H9 (cell line): ENCODE results near the gene RASGRP3. TPM values are rescaled to one million over a fixed set of nuclear protein-coding genes. Genes with fewer than 3 reads are reported as not detected.

Experiments used
- DNase-seq: peaks from one replicate; pipeline ENCODE4 v3.0.0-alpha.2; 2017
- H2AFZ ChIP-seq: one replicate; pipeline ENCODE4 v1.6.1; 2013; ENCODE audit warnings: mild to moderate bottlenecking, low read length, control low read depth, moderate library complexity
- H2AK5ac ChIP-seq: 2 replicates; pipeline ENCODE4 v1.6.1; 2013; ENCODE audit warnings: low read length, control low read depth, mixed read lengths; ENCODE audit not compliant: insufficient read length
- H2BK120ac ChIP-seq: one replicate; pipeline ENCODE4 v1.6.1; 2013; ENCODE audit warnings: low read depth, mild to moderate bottlenecking, low read length, control low read depth, inconsistent platforms; ENCODE audit not compliant: poor library complexity, severe bottlenecking
- H2BK12ac ChIP-seq: 2 replicates; pipeline ENCODE4 v1.6.1; 2013; ENCODE audit warnings: low read length, control low read depth, mixed read lengths, low read depth; ENCODE audit not compliant: insufficient read length
- H2BK15ac ChIP-seq: 2 replicates; pipeline ENCODE4 v1.6.1; 2013; ENCODE audit warnings: low read depth, low read length, control low read depth
- H2BK20ac ChIP-seq: one replicate; pipeline ENCODE4 v1.6.1; 2013; ENCODE audit warnings: low read depth, mild to moderate bottlenecking, low read length, control low read depth, inconsistent platforms; ENCODE audit not compliant: poor library complexity, severe bottlenecking
- H2BK5ac ChIP-seq: 2 replicates; pipeline ENCODE4 v1.6.1; 2013; ENCODE audit warnings: low read length, control low read depth, mixed read lengths; ENCODE audit not compliant: insufficient read length
- H3K14ac ChIP-seq: 2 replicates; pipeline ENCODE4 v1.6.1; 2013; ENCODE audit warnings: low read length, control low read depth; ENCODE audit not compliant: insufficient read depth
- H3K18ac ChIP-seq: 2 replicates; pipeline ENCODE4 v1.6.1; 2013; ENCODE audit warnings: low read depth, mild to moderate bottlenecking, mixed read lengths, low read length, control low read depth; ENCODE audit not compliant: insufficient read length
- H3K23ac ChIP-seq: 2 replicates; pipeline ENCODE4 v1.6.1; 2013; ENCODE audit warnings: low read length, control low read depth, mixed read lengths, low read depth; ENCODE audit not compliant: insufficient read length
- H3K23me2 ChIP-seq: 2 replicates; pipeline ENCODE4 v1.6.1; 2013; ENCODE audit warnings: low read depth, mild to moderate bottlenecking, mixed read lengths, low read length, control low read depth; ENCODE audit not compliant: insufficient read length, poor library complexity, severe bottlenecking
- H3K27ac ChIP-seq: 2 replicates; pipeline ENCODE4 v1.5.1; 2013; ENCODE audit warnings: low read length, control low read depth, mixed read lengths, low read depth; ENCODE audit not compliant: insufficient read length
- H3K27me3 ChIP-seq: 2 replicates; pipeline ENCODE4 v1.6.1; 2013; ENCODE audit warnings: low read length, control low read depth, inconsistent platforms; ENCODE audit not compliant: insufficient read depth
- H3K4ac ChIP-seq: 2 replicates; pipeline ENCODE4 v1.6.1; 2013; ENCODE audit warnings: low read depth, mild to moderate bottlenecking, control low read depth, inconsistent platforms, low read length, moderate library complexity
- H3K4me1 ChIP-seq: 2 replicates; pipeline ENCODE4 v1.6.1; 2013; ENCODE audit warnings: low read length, control low read depth, inconsistent platforms; ENCODE audit not compliant: insufficient read depth
- H3K4me2 ChIP-seq: 2 replicates; pipeline ENCODE4 v1.6.1; 2013; ENCODE audit warnings: low read length, control low read depth, mixed read lengths; ENCODE audit not compliant: insufficient read length, insufficient read depth
- H3K56ac ChIP-seq: 2 replicates; pipeline ENCODE4 v1.6.1; 2013; ENCODE audit warnings: low read depth, mild to moderate bottlenecking, mixed read lengths, low read length, control low read depth; ENCODE audit not compliant: insufficient read length
- H3K79me1 ChIP-seq: 2 replicates; pipeline ENCODE4 v1.6.1; 2013; ENCODE audit warnings: low read depth, mild to moderate bottlenecking, moderate library complexity, low read length, control low read depth, inconsistent platforms; ENCODE audit not compliant: insufficient read depth, poor library complexity, severe bottlenecking
- H3K79me2 ChIP-seq: 2 replicates; pipeline ENCODE4 v1.6.1; 2013; ENCODE audit warnings: low read length, control low read depth, inconsistent platforms; ENCODE audit not compliant: insufficient read depth
- H3K9ac ChIP-seq: 2 replicates; pipeline ENCODE4 v1.6.1; 2013; ENCODE audit warnings: low read length, control low read depth, mixed read lengths; ENCODE audit not compliant: insufficient read length; ENCODE audit errors: extremely low read depth
- H3K9me3 ChIP-seq: one replicate; pipeline ENCODE4 v1.6.1; 2013; ENCODE audit warnings: low read depth, low read length, inconsistent platforms; ENCODE audit not compliant: control insufficient read depth
- H3T11ph ChIP-seq: one replicate; pipeline ENCODE4 v1.6.1; 2013; ENCODE audit warnings: mild to moderate bottlenecking, low read length, control low read depth, inconsistent platforms
- H4K20me1 ChIP-seq: one replicate; pipeline ENCODE4 v1.6.1; 2013; ENCODE audit not compliant: control insufficient read depth, insufficient read length, insufficient read depth
- H4K5ac ChIP-seq: 2 replicates; pipeline ENCODE4 v1.6.1; 2013; ENCODE audit warnings: low read depth, mild to moderate bottlenecking, mixed read lengths, low read length, control low read depth; ENCODE audit not compliant: insufficient read length
- H4K8ac ChIP-seq: replicated peaks from 2 replicates; pipeline ENCODE4 v1.6.1; 2013; ENCODE audit warnings: low read length, control low read depth, mixed read lengths, low read depth; ENCODE audit not compliant: insufficient read length
- H4K91ac ChIP-seq: 2 replicates; pipeline ENCODE4 v1.6.1; 2013; ENCODE audit warnings: low read depth, mild to moderate bottlenecking, moderate library complexity, mixed read lengths, low read length, control low read depth; ENCODE audit not compliant: insufficient read length
- H3K27ac Mint-ChIP-seq, 3 experiments: 2 replicates in 2 of 3; 3 replicates in 1 of 3; pipeline ENCODE4 v1.8.0; 2020 to 2021; ENCODE audit warnings: mixed read lengths in 3 of 3, mild to moderate bottlenecking in 1 of 3, moderate library complexity in 1 of 3
- H3K27me3 Mint-ChIP-seq: 2 replicates; pipeline ENCODE4 v1.8.0; 2021; ENCODE audit warnings: low read depth, mild to moderate bottlenecking, moderate library complexity, mixed read lengths
- H3K36me3 Mint-ChIP-seq, 3 experiments: 2 replicates in 2 of 3; 3 replicates in 1 of 3; pipeline ENCODE4 v1.8.0; 2020 to 2021; ENCODE audit warnings: low read depth in 3 of 3, mixed read lengths in 3 of 3; ENCODE audit not compliant: insufficient read depth in 1 of 3
- H3K4me1 Mint-ChIP-seq, 2 experiments: 2 replicates each; pipeline ENCODE4 v1.8.0; 2020; ENCODE audit warnings: mixed read lengths in 2 of 2
- H3K4me3 Mint-ChIP-seq, 2 experiments: 2 replicates in 1 of 2; 3 replicates in 1 of 2; pipeline ENCODE4 v1.8.0; 2020 to 2021; ENCODE audit warnings: mild to moderate bottlenecking in 2 of 2, mixed read lengths in 2 of 2, moderate library complexity in 1 of 2
- H3K9me3 Mint-ChIP-seq, 2 experiments: 2 replicates in 1 of 2; 3 replicates in 1 of 2; pipeline ENCODE4 v1.8.0; 2020; ENCODE audit warnings: mild to moderate bottlenecking in 2 of 2, mixed read lengths in 2 of 2, moderate library complexity in 1 of 2
- WGBS: extraction: QIAGEN DNeasy Blood & Tissue Kit; methylation state at CpG from one replicate; pipeline ENCODE4 v1.1.7; 2013; ENCODE audit warnings: missing lambda C conversion rate, low lambda C conversion rate, mixed read lengths; ENCODE audit not compliant: insufficient read length; ENCODE audit errors: extremely low coverage; 5-methylcytosine and 5-hydroxymethylcytosine counted together
- total RNA-seq: library from RNA; stranded (reverse); gene quantifications from 2 replicates; pipeline ENCODE4 v1.2.1, GENCODE V29; 2021
- TF ChIP-seq, protein P1 (sequence below): fragments of 200-600 bp; sonication (generic); conservative IDR thresholded peaks from 3 replicates; pipeline ENCODE4 v1.8.0; 2021; ENCODE audit warnings: antibody characterized with exemption, mild to moderate bottlenecking

RASGRP3 gene
- total RNA-seq, 1 experiment from 2014 or later = not detected

- no peak overlapping the region for H3K27ac Mint-ChIP-seq
- no peak overlapping the region for H3T11ph ChIP-seq
- no peaks in the 10 kb centered on the region for H3K9me3 Mint-ChIP-seq
- TF ChIP-seq, protein P1, sequence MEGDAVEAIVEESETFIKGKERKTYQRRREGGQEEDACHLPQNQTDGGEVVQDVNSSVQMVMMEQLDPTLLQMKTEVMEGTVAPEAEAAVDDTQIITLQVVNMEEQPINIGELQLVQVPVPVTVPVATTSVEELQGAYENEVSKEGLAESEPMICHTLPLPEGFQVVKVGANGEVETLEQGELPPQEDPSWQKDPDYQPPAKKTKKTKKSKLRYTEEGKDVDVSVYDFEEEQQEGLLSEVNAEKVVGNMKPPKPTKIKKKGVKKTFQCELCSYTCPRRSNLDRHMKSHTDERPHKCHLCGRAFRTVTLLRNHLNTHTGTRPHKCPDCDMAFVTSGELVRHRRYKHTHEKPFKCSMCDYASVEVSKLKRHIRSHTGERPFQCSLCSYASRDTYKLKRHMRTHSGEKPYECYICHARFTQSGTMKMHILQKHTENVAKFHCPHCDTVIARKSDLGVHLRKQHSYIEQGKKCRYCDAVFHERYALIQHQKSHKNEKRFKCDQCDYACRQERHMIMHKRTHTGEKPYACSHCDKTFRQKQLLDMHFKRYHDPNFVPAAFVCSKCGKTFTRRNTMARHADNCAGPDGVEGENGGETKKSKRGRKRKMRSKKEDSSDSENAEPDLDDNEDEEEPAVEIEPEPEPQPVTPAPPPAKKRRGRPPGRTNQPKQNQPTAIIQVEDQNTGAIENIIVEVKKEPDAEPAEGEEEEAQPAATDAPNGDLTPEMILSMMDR = no peak
- H3K79me1 ChIP-seq = no peaks in the 10 kb centered on the region
- H2BK20ac ChIP-seq = no peak overlapping the region
- no peak overlapping the region for H2AFZ ChIP-seq
- H4K91ac ChIP-seq = no peak overlapping the region
- no peaks in the 10 kb centered on the region for H3K36me3 Mint-ChIP-seq
- H3K23ac ChIP-seq = no peak overlapping the region
- no peak overlapping the region for H2BK12ac ChIP-seq
- H4K20me1 ChIP-seq = no peaks in the 10 kb centered on the region
- no peak overlapping the region for H4K8ac ChIP-seq
- no peaks in the 10 kb centered on the region for H3K23me2 ChIP-seq
- no peak overlapping the region for H3K4me2 ChIP-seq
- H3K4ac ChIP-seq = no peak overlapping the region
- no peak overlapping the region for H2BK5ac ChIP-seq
- no peaks in the 10 kb centered on the region for H3K27me3 Mint-ChIP-seq
- no peak overlapping the region for H2BK120ac ChIP-seq
- no peaks in the 10 kb centered on the region for H3K9me3 ChIP-seq
- H2AK5ac ChIP-seq = no peak overlapping the region
- DNase-seq = no peak
- H3K4me1 ChIP-seq = no peaks in the 10 kb centered on the region
- H3K27me3 ChIP-seq = no peaks in the 10 kb centered on the region
- peaks cover 3 to 6% of the 10 kb centered on the region in 2 experiments; a peak in 2 of 4 replicates for H3K4me1 Mint-ChIP-seq
- H3K27ac ChIP-seq = no peak overlapping the region
- no peak overlapping the region for H3K18ac ChIP-seq
- H3K14ac ChIP-seq = no peak overlapping the region
- WGBS = no CpG with 5 or more reads among the region's 6 CpGs
- no peak overlapping the region for H3K4me3 Mint-ChIP-seq
- no peak overlapping the region for H3K56ac ChIP-seq
- no peak overlapping the region for H4K5ac ChIP-seq
- H3K9ac ChIP-seq = no peak overlapping the region
- H2BK15ac ChIP-seq = no peak overlapping the region
- H3K79me2 ChIP-seq = no peaks in the 10 kb centered on the region
Measured at GRCh38 chr2:33442528-33443079, 33.8 kb upstream of the RASGRP3 start.
